GM23338 (cell line): ENCODE results near the gene NPAT. TPM values are rescaled to one million over a fixed set of nuclear protein-coding genes. Genes with fewer than 3 reads are reported as not detected.

Experiments used
- ATAC-seq: fragments of 200-7000 bp; cut with Tn5 transposase; 3 replicates; pipeline ENCODE4 v1.9.1; 2020
- DNase-seq: peaks from one replicate; pipeline ENCODE4 v3.0.0-alpha.2; 2015; ENCODE audit warnings: low spot score
- H2AFZ ChIP-seq: fragments of 200-600 bp; sonication (generic); 2 replicates; pipeline ENCODE4 v1.8.0; 2016; ENCODE audit warnings: antibody characterized with exemption, mild to moderate bottlenecking, moderate library complexity
- H3F3A ChIP-seq: fragments of 200-600 bp; sonication (generic); replicated peaks from 2 replicates; pipeline ENCODE4 v1.8.0; 2017; ENCODE audit warnings: antibody characterized with exemption, mixed run types, low read depth
- H3K27ac ChIP-seq: fragments of 200-600 bp; sonication (generic); 2 replicates; pipeline ENCODE4 v1.6.1; 2016; ENCODE audit warnings: low read depth
- H3K27me3 ChIP-seq: fragments of 200-600 bp; sonication (generic); 2 replicates; pipeline ENCODE4 v1.8.0; 2016; ENCODE audit warnings: mild to moderate bottlenecking, mixed run types, moderate library complexity; ENCODE audit not compliant: insufficient read depth
- H3K36me3 ChIP-seq: fragments of 200-600 bp; sonication (generic); 2 replicates; pipeline ENCODE4 v1.8.0; 2016; ENCODE audit warnings: mild to moderate bottlenecking; ENCODE audit not compliant: insufficient read depth
- H3K4me1 ChIP-seq: fragments of 200-600 bp; sonication (generic); 2 replicates; pipeline ENCODE4 v1.8.0; 2016; ENCODE audit warnings: mild to moderate bottlenecking, moderate library complexity; ENCODE audit not compliant: insufficient read depth
- H3K4me2 ChIP-seq: fragments of 200-600 bp; sonication (generic); 2 replicates; pipeline ENCODE4 v1.7.1; 2017; ENCODE audit warnings: mixed run types
- H3K4me3 ChIP-seq: fragments of 200-600 bp; sonication (generic); 2 replicates; pipeline ENCODE4 v1.6.1; 2016; ENCODE audit warnings: mixed run types
- H3K79me2 ChIP-seq: fragments of 200-600 bp; sonication (generic); replicated peaks from 2 replicates; pipeline ENCODE4 v1.8.0; 2017; ENCODE audit warnings: mild to moderate bottlenecking; ENCODE audit not compliant: insufficient read depth
- H3K9me2 ChIP-seq: fragments of 200-600 bp; sonication (generic); 2 replicates; pipeline ENCODE4 v1.8.0; 2017; ENCODE audit not compliant: insufficient read depth
- H4K20me1 ChIP-seq: fragments of 200-600 bp; sonication (generic); replicated peaks from 2 replicates; pipeline ENCODE4 v1.8.0; 2017; ENCODE audit warnings: mild to moderate bottlenecking; ENCODE audit not compliant: insufficient read depth
- H3K27ac Mint-ChIP-seq: 2 replicates; pipeline ENCODE4 v1.8.0; 2020; ENCODE audit warnings: inconsistent platforms, mild to moderate bottlenecking, moderate library complexity, mixed read lengths
- H3K27me3 Mint-ChIP-seq: 3 replicates; pipeline ENCODE4 v1.8.0; 2022; ENCODE audit warnings: low read depth, mild to moderate bottlenecking, moderate library complexity, mixed read lengths, inconsistent platforms; ENCODE audit not compliant: insufficient read depth, poor library complexity
- H3K36me3 Mint-ChIP-seq: 3 replicates; pipeline ENCODE4 v1.8.0; 2021; ENCODE audit warnings: low read depth, mild to moderate bottlenecking, inconsistent platforms, moderate library complexity, mixed read lengths
- H3K4me1 Mint-ChIP-seq: 3 replicates; pipeline ENCODE4 v1.8.0; 2020; ENCODE audit warnings: mild to moderate bottlenecking, inconsistent platforms, mixed read lengths
- H3K4me3 Mint-ChIP-seq: 3 replicates; pipeline ENCODE4 v1.8.0; 2021; ENCODE audit warnings: moderate library complexity, mild to moderate bottlenecking, inconsistent platforms, mixed read lengths
- H3K9me3 Mint-ChIP-seq: 3 replicates; pipeline ENCODE4 v1.8.0; 2020; ENCODE audit warnings: moderate library complexity, mild to moderate bottlenecking, inconsistent platforms, mixed read lengths
- CREB1 ChIP-seq: fragments of 250-450 bp; sonication (Bioruptor Pico); IDR thresholded peaks from 2 replicates; pipeline ENCODE4 v1.5.0; 2020; ENCODE audit warnings: low read depth, mild to moderate bottlenecking, moderate library complexity
- ETS1 ChIP-seq: IDR thresholded peaks from 2 replicates; pipeline ENCODE4 v1.6.1; 2016; ENCODE audit warnings: antibody characterized with exemption
- EZH2phosphoT487 ChIP-seq: fragments of 200-600 bp; sonication (generic); IDR thresholded peaks from one replicate; pipeline ENCODE4 v1.8.1; 2018; ENCODE audit warnings: antibody characterized with exemption; ENCODE audit not compliant: unreplicated experiment
- JUNB ChIP-seq: IDR thresholded peaks from one replicate; pipeline ENCODE4 v1.6.1; 2016; ENCODE audit warnings: antibody characterized with exemption; ENCODE audit not compliant: unreplicated experiment
- STAT1 ChIP-seq: IDR thresholded peaks from one replicate; pipeline ENCODE4 v1.6.1; 2016; ENCODE audit warnings: antibody characterized with exemption; ENCODE audit not compliant: unreplicated experiment
- ZNF331 ChIP-seq: fragments of 250-450 bp; sonication (Bioruptor Pico); IDR thresholded peaks from 2 replicates; pipeline ENCODE4 v1.5.0; 2020; ENCODE audit warnings: low read depth, mild to moderate bottlenecking, moderate library complexity
- ZNF462 ChIP-seq: fragments of 250-450 bp; sonication (Bioruptor Pico); IDR thresholded peaks from 2 replicates; pipeline ENCODE4 v1.5.0; 2020; ENCODE audit warnings: mild to moderate bottlenecking, moderate library complexity
- polyA plus RNA-seq: library from polyadenylated mRNA; unstranded; fragments of >200 nt; fragmentation: Nextera tagmentation; extraction: Ambion mirVana; gene quantifications from 2 replicates; pipeline ENCODE4 v1.2.1, GENCODE V29; 2016
- total RNA-seq: library from RNA; depleted of rRNA; stranded (reverse); fragments of >200 nt; shearing (Covaris generic); gene quantifications from 2 replicates; pipeline ENCODE4 v1.2.3, GENCODE V29; 2014
- TF ChIP-seq, protein P1 (sequence below), 2 experiments: fragments of 200-600 bp in 1 of 2; sonication (generic) in 1 of 2; conservative IDR thresholded peaks; 2 replicates each; pipeline versions ENCODE4 v1.5.1 to v1.6.1; 2016 to 2017; ENCODE audit warnings: antibody characterized with exemption in 2 of 2, low read depth in 2 of 2, mild to moderate bottlenecking in 2 of 2, moderate library complexity in 1 of 2

Gene NPAT
- total and polyA plus RNA-seq, 2 experiments from 2014 or later = 24.2 to 25.1 TPM

- TF ChIP-seq, protein P1, sequence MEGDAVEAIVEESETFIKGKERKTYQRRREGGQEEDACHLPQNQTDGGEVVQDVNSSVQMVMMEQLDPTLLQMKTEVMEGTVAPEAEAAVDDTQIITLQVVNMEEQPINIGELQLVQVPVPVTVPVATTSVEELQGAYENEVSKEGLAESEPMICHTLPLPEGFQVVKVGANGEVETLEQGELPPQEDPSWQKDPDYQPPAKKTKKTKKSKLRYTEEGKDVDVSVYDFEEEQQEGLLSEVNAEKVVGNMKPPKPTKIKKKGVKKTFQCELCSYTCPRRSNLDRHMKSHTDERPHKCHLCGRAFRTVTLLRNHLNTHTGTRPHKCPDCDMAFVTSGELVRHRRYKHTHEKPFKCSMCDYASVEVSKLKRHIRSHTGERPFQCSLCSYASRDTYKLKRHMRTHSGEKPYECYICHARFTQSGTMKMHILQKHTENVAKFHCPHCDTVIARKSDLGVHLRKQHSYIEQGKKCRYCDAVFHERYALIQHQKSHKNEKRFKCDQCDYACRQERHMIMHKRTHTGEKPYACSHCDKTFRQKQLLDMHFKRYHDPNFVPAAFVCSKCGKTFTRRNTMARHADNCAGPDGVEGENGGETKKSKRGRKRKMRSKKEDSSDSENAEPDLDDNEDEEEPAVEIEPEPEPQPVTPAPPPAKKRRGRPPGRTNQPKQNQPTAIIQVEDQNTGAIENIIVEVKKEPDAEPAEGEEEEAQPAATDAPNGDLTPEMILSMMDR (conservative IDR thresholded peaks at IDR 0.05; ENCODE audit: low read depth in 2 of 2) = no peak
- TF ChIP-seq ETS1 = no peak; the same call in 1 of the 2 replicates
- no peaks in the 10 kb centered on the region for H3K27me3 ChIP-seq
- no peaks in the 10 kb centered on the region for H3K9me2 ChIP-seq
- Mint-ChIP-seq H3K36me3 (peaks cover 9% of the 10 kb centered on the region; the same call in 2 of the 3 replicates), H3K4me1 (peaks cover 42% of the 10 kb centered on the region), H3K9me3 (no peaks in the 10 kb centered on the region), H3K27ac (no peak overlapping the region; the same call in 1 of the 2 replicates), H3K27me3 (no peaks in the 10 kb centered on the region), H3K4me3 (no peak overlapping the region)
- peaks cover 32% of the 10 kb centered on the region for H3K4me1 ChIP-seq
- peak overlapping the region; percentile 67; the same call in 1 of the 2 replicates for H2AFZ ChIP-seq
- H4K20me1 ChIP-seq = peaks cover 31% of the 10 kb centered on the region
- peak overlapping the region; percentile 86 for H3K4me3 ChIP-seq
- ATAC-seq (peak; percentile 1; the same call in 2 of the 3 replicates), DNase-seq (no peak)
- H3K79me2 ChIP-seq = peaks cover 88% of the 10 kb centered on the region
- H3K27ac ChIP-seq = peak overlapping the region; percentile 99
- peak overlapping the region; percentile 90 for H3K4me2 ChIP-seq
- peaks cover 5% of the 10 kb centered on the region for H3F3A ChIP-seq
- no peaks in the 10 kb centered on the region for H3K36me3 ChIP-seq
Observed at GRCh38 chr11:108221911-108222573, 396 bp downstream of the NPAT start.

DNA sequence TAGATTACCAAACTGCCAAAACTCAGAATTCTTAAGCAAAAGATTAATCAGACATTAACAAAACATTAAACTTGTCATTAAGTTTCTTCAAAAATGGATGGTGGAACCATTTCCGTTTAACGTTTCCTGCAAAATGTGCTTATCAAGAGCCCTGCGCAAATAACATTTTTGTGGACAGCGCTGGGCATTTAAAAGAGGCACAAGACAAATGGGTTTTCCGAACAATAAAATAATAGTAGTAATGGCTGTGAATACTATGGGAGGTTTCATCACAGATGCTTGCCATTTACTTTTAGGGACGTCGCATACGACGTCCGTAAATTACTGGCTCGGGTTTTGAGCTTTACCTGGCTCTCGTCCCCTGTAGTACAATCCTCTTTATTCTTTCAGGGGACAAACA lies 1.1 kb downstream of the NPAT start:
- peaks cover 88% of the 10 kb centered on the region for H3K79me2 ChIP-seq
- H3K4me1 Mint-ChIP-seq = peaks cover 42% of the 10 kb centered on the region
- no peaks in the 10 kb centered on the region for H3K36me3 ChIP-seq
- no peak overlapping the region; the same call in 1 of the 2 replicates for H3K27ac Mint-ChIP-seq
- peaks cover 5% of the 10 kb centered on the region; the same call in 2 of the 3 replicates for H3K36me3 Mint-ChIP-seq
- peak overlapping the region; percentile 86 for H3K4me3 ChIP-seq
- H3K9me3 Mint-ChIP-seq = no peaks in the 10 kb centered on the region
- H4K20me1 ChIP-seq = peaks cover 38% of the 10 kb centered on the region
- H3K4me2 ChIP-seq = peak overlapping the region; percentile 90
- H3F3A ChIP-seq = peaks cover 5% of the 10 kb centered on the region
- no peaks in the 10 kb centered on the region for H3K9me2 ChIP-seq
- H3K4me3 Mint-ChIP-seq = no peak overlapping the region
- peak; percentile 22 for DNase-seq
- H2AFZ ChIP-seq = no peak overlapping the region
- H3K27ac ChIP-seq = peak overlapping the region; percentile 99
- no peaks in the 10 kb centered on the region for H3K27me3 ChIP-seq
- ATAC-seq = no peak
- H3K4me1 ChIP-seq = peaks cover 32% of the 10 kb centered on the region
- no peaks in the 10 kb centered on the region for H3K27me3 Mint-ChIP-seq
- TF ChIP-seq ETS1 = no peak
- TF ChIP-seq STAT1 = no peak
- no peak for TF ChIP-seq JUNB
- no peak for TF ChIP-seq ZNF331
- no peak for TF ChIP-seq EZH2phosphoT487
- no peak for TF ChIP-seq ZNF462 (CRISPR knock-in tag)
- TF ChIP-seq CREB1 (CRISPR knock-in tag) = no peak
